Tibial nerve (tissue), 4 donors: ENCODE data around the gene GSE1. TPM values are rescaled to one million over a fixed set of nuclear protein-coding genes. Genes with fewer than 3 reads are reported as not detected.

Experiments used
- DNase-seq, 2 donors: peaks; one replicate each; pipeline ENCODE4 v3.0.0-alpha.2; 2019; ENCODE audit warnings: low spot score in 2 of 2
- H3K27ac ChIP-seq, 4 donors: fragments of 200-600 bp; sonication (generic) in 3 of 4; one replicate each; pipeline ENCODE4 v1.5.1; 2017 to 2019; ENCODE audit warnings: mild to moderate bottlenecking in 1 of 4
- H3K27me3 ChIP-seq, 2 donors: fragments of 200-600 bp; sonication (generic) in 1 of 2; one replicate each; pipeline versions ENCODE4 v1.5.1 to v1.6.0; 2017 to 2019
- H3K36me3 ChIP-seq, 3 donors: fragments of 200-600 bp; sonication (generic); one replicate each; pipeline ENCODE4 v1.5.1; 2018 to 2019
- H3K4me1 ChIP-seq, 4 donors: fragments of 200-600 bp; sonication (generic) in 3 of 4; one replicate each; pipeline ENCODE4 v1.5.1; 2017 to 2019
- H3K4me3 ChIP-seq, 4 donors: fragments of 200-600 bp; sonication (generic) in 3 of 4; one replicate each; pipeline ENCODE4 v1.5.1; 2017 to 2019; ENCODE audit warnings: mild to moderate bottlenecking in 1 of 4, moderate library complexity in 1 of 4
- H3K9me3 ChIP-seq, 4 donors: fragments of 200-600 bp; sonication (generic) in 3 of 4; one replicate each; pipeline ENCODE4 v1.5.1; 2017 to 2019
- CTCF ChIP-seq, 5 experiments: fragments of 200-600 bp in 3 of 5; fragments of 450-650 bp in 2 of 5; sonication (generic) in 3 of 5; IDR thresholded peaks; one replicate each; pipeline ENCODE4 v1.5.1; 2016 to 2019; ENCODE audit warnings: antibody characterized with exemption in 5 of 5, mild to moderate bottlenecking in 3 of 5, moderate library complexity in 2 of 5
- EP300 ChIP-seq, 2 donors: sonication (generic); formaldehyde crosslinking; IDR thresholded peaks; one replicate each; pipeline ENCODE4 v1.6.1; 2017; ENCODE audit warnings: antibody characterized with exemption in 2 of 2, mild to moderate bottlenecking in 1 of 2
- POLR2A ChIP-seq, 2 donors: fragments of 450-650 bp; IDR thresholded peaks; one replicate each; pipeline ENCODE4 v1.6.1; 2017; ENCODE audit warnings: antibody characterized with exemption in 2 of 2, mild to moderate bottlenecking in 2 of 2, moderate library complexity in 2 of 2
- WGBS, 2 donors: methylation state at CpG; one replicate each; pipeline ENCODE4 v1.1.5; 2018; 5-methylcytosine and 5-hydroxymethylcytosine counted together
- total RNA-seq, 4 donors: library from RNA; depleted of rRNA; stranded (reverse); fragments of >200 nt; gene quantifications; one replicate each; pipeline ENCODE4 v1.1.0, GENCODE V29; 2016

GSE1 gene
- total RNA-seq, 4 donors from 2014 or later: 65.1 to 147 (median 83.5) TPM

GRCh38 chr16:85565801-85566526 is 47.2 kb upstream of the GSE1 start:
- WGBS, 2 donors: 86 to 90% methylated on average over 23 of the region's 23 CpGs
- Histone ChIP-seq H3K4me1 (peaks cover 0 to 43% (median 17%) of the 10 kb centered on the region in 4 donors), H3K9me3 (peaks cover 0 to 12% (median 0%) of the 10 kb centered on the region in 4 donors), H3K27me3 (no peaks in the 10 kb centered on the region), H3K27ac (peak overlapping the region in 1 of 4 donors; percentile 27), H3K4me3 (no peak overlapping the region), H3K36me3 (no peaks in the 10 kb centered on the region)
- no peak for TF ChIP-seq CTCF (IDR thresholded peaks at IDR 0.05)
- no peak for TF ChIP-seq EP300 (IDR thresholded peaks at IDR 0.05)
- TF ChIP-seq POLR2A (IDR thresholded peaks at IDR 0.05): no peak
- DNase-seq: no peak

GRCh38 chr16:85566561-85567100 is 46.5 kb upstream of the GSE1 start:
- H3K9me3 ChIP-seq: peaks cover 0 to 12% (median 0%) of the 10 kb centered on the region in 4 donors
- TF ChIP-seq EP300 (IDR thresholded peaks at IDR 0.05) (no peak), POLR2A (IDR thresholded peaks at IDR 0.05) (no peak), CTCF (IDR thresholded peaks at IDR 0.05) (no peak)
- no peak for DNase-seq
- H3K27me3 ChIP-seq: no peaks in the 10 kb centered on the region
- WGBS, 2 donors: 79 to 86% methylated on average over 14 to 18 of the region's 19 CpGs
- no peaks in the 10 kb centered on the region for H3K36me3 ChIP-seq
- no peak overlapping the region for H3K4me3 ChIP-seq
- H3K4me1 ChIP-seq: peaks cover 0 to 42% (median 21%) of the 10 kb centered on the region in 4 donors
- H3K27ac ChIP-seq: peak overlapping the region in 1 of 4 donors; percentile 27

GRCh38 chr16:85567101-85567866 is 45.8 kb upstream of the GSE1 start:
- WGBS, 2 donors: 83 to 93% methylated on average over 20 to 23 of the region's 27 CpGs
- no peak for DNase-seq
- H3K4me3 ChIP-seq: no peak overlapping the region
- H3K27me3 ChIP-seq: no peaks in the 10 kb centered on the region
- peak overlapping the region in 1 of 4 donors; percentile 34 for H3K27ac ChIP-seq
- no peak for TF ChIP-seq EP300 (IDR thresholded peaks at IDR 0.05)
- no peak for TF ChIP-seq CTCF (IDR thresholded peaks at IDR 0.05)
- TF ChIP-seq POLR2A (IDR thresholded peaks at IDR 0.05): no peak
- no peaks in the 10 kb centered on the region for H3K36me3 ChIP-seq
- peaks cover 0 to 12% (median 0%) of the 10 kb centered on the region in 4 donors for H3K9me3 ChIP-seq
- H3K4me1 ChIP-seq: peaks cover 0 to 38% (median 20%) of the 10 kb centered on the region in 4 donors

- 96 to 99% methylated on average over 4 of the region's 4 CpGs for WGBS, 2 donors
- DNase-seq: no peak
- peaks cover 0 to 12% (median 0%) of the 10 kb centered on the region in 4 donors for H3K9me3 ChIP-seq
- no peak overlapping the region for H3K4me3 ChIP-seq
- no peak for TF ChIP-seq POLR2A (IDR thresholded peaks at IDR 0.05)
- TF ChIP-seq EP300 (IDR thresholded peaks at IDR 0.05): no peak
- no peak for TF ChIP-seq CTCF (IDR thresholded peaks at IDR 0.05)
- peak overlapping the region in 3 of 4 donors; percentile 14 to 40 (median 38) for H3K27ac ChIP-seq
- no peaks in the 10 kb centered on the region for H3K27me3 ChIP-seq
- H3K36me3 ChIP-seq: no peaks in the 10 kb centered on the region
- peaks cover 0 to 34% (median 18%) of the 10 kb centered on the region in 4 donors for H3K4me1 ChIP-seq
Measured at GRCh38 chr16:85567935-85568334, 45.2 kb upstream of the GSE1 start.
